ENCODE data around the gene KRTAP9-8. TPM values are rescaled to one million over a fixed set of nuclear protein-coding genes. Genes with fewer than 3 reads are reported as not detected.

KRTAP9-8 gene
- total RNA-seq, 1 experiment from 2014 or later: not detected

DNA sequence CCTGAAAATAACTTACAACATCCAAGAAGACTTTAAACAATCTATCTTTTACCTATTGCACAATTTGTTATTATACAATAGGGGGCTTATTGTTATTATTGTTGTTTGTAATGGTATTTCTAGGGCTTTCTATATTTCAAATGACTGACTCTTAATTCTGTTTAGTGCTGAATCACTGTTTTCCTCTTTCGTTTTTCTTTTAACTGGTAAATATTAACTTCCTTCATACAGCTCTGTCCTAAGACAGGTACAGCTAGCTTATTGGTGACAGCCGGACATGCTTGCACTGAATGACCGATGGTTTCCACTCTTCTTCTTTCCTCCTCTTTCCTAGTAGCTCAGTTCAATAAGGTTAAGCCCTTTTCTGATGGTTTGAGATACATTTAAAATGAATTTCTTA is 49.3 kb downstream of the KRTAP9-8 start:
- no peaks in the 10 kb centered on the region for H3K9me2 ChIP-seq (ENCODE audit: insufficient read depth)
- ChIA-PET CTCF (interaction anchor here (1.1 kb wide), 1 partner anchor 431 kb away, joined by 3 read pairs; no protein-coding TSS in a partner anchor), POLR2A (no interaction called here), RAD21 (ENCODE audit: low non-redundant PET in 1 of 2, low total read pairs in 2 of 2, uncharacterized antibody in 2 of 2, unreplicated experiment in 2 of 2) (no interaction called here)
- H3K36me3 ChIP-seq (ENCODE audit: control insufficient read depth in 1 of 2, insufficient read depth in 2 of 2, low read length in 2 of 2): no peaks in the 10 kb centered on the region
- H3K4me1 ChIP-seq (ENCODE audit: control insufficient read depth in 1 of 2, insufficient read depth in 2 of 2, low read length in 2 of 2): no peaks in the 10 kb centered on the region
- H3K27ac ChIP-seq (ENCODE audit: low read depth, low read length): no peak overlapping the region
- no peak for DNase-seq (ENCODE audit: low read depth, low spot score)
- H3K27me3 ChIP-seq (ENCODE audit: insufficient read depth, low read length): no peaks in the 10 kb centered on the region
- ATAC-seq: no peak
- no peak overlapping the region for H3K9ac ChIP-seq (ENCODE audit: low read length)
- H3K79me2 ChIP-seq (ENCODE audit: insufficient read depth, low read length): no peaks in the 10 kb centered on the region
- intact Hi-C loops (cut with micrococcal nuclease): no loop called here
- H3K9me3 ChIP-seq (ENCODE audit: control insufficient read depth in 1 of 2, insufficient read depth in 1 of 2, low read depth in 1 of 2, low read length in 2 of 2): no peaks in the 10 kb centered on the region; a peak in 1 of 4 replicates
- H2AFZ ChIP-seq (ENCODE audit: low read depth, low read length, poor library complexity, severe bottlenecking): no peak overlapping the region
- no peak overlapping the region for H3K4me2 ChIP-seq (ENCODE audit: low read length)
- no peak overlapping the region for H3K4me3 ChIP-seq (replicated peaks in 1 of 2; ENCODE audit: low read depth in 1 of 2, low read length in 2 of 2)
- BruUV-seq (replicated peaks): no TSS peak
- no peaks in the 10 kb centered on the region for H4K20me1 ChIP-seq (ENCODE audit: insufficient read depth)
- TF ChIP-seq FOSL1 (IDR thresholded peaks at IDR 0.05; ENCODE audit: low read depth) (no peak), SP1 (IDR thresholded peaks at IDR 0.05; ENCODE audit: low read depth) (no peak), SIN3A (IDR thresholded peaks at IDR 0.05; ENCODE audit: low read depth) (no peak), ZFX (IDR thresholded peaks at IDR 0.05) (no peak), CBX3 (IDR thresholded peaks at IDR 0.05; ENCODE audit: low read depth) (no peak), POLR2AphosphoS5 (IDR thresholded peaks at IDR 0.05; ENCODE audit: low read depth, low read length) (no peak), TCF7L2 (IDR thresholded peaks at IDR 0.05; ENCODE audit: borderline replicate concordance, extremely low read depth, insufficient read depth, insufficient read length) (no peak), RAD21 (IDR thresholded peaks at IDR 0.05; ENCODE audit: low read depth) (no peak), EGR1 (IDR thresholded peaks at IDR 0.05; ENCODE audit: low read depth) (no peak), POLR2A (IDR thresholded peaks at IDR 0.05; ENCODE audit: borderline replicate concordance, extremely low read depth, insufficient read depth, insufficient read length) (no peak)
- TF ChIP-seq, protein P1, sequence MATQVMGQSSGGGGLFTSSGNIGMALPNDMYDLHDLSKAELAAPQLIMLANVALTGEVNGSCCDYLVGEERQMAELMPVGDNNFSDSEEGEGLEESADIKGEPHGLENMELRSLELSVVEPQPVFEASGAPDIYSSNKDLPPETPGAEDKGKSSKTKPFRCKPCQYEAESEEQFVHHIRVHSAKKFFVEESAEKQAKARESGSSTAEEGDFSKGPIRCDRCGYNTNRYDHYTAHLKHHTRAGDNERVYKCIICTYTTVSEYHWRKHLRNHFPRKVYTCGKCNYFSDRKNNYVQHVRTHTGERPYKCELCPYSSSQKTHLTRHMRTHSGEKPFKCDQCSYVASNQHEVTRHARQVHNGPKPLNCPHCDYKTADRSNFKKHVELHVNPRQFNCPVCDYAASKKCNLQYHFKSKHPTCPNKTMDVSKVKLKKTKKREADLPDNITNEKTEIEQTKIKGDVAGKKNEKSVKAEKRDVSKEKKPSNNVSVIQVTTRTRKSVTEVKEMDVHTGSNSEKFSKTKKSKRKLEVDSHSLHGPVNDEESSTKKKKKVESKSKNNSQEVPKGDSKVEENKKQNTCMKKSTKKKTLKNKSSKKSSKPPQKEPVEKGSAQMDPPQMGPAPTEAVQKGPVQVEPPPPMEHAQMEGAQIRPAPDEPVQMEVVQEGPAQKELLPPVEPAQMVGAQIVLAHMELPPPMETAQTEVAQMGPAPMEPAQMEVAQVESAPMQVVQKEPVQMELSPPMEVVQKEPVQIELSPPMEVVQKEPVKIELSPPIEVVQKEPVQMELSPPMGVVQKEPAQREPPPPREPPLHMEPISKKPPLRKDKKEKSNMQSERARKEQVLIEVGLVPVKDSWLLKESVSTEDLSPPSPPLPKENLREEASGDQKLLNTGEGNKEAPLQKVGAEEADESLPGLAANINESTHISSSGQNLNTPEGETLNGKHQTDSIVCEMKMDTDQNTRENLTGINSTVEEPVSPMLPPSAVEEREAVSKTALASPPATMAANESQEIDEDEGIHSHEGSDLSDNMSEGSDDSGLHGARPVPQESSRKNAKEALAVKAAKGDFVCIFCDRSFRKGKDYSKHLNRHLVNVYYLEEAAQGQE (IDR thresholded peaks at IDR 0.05; ENCODE audit: low read depth): no peak
- TF ChIP-seq, protein P2, sequence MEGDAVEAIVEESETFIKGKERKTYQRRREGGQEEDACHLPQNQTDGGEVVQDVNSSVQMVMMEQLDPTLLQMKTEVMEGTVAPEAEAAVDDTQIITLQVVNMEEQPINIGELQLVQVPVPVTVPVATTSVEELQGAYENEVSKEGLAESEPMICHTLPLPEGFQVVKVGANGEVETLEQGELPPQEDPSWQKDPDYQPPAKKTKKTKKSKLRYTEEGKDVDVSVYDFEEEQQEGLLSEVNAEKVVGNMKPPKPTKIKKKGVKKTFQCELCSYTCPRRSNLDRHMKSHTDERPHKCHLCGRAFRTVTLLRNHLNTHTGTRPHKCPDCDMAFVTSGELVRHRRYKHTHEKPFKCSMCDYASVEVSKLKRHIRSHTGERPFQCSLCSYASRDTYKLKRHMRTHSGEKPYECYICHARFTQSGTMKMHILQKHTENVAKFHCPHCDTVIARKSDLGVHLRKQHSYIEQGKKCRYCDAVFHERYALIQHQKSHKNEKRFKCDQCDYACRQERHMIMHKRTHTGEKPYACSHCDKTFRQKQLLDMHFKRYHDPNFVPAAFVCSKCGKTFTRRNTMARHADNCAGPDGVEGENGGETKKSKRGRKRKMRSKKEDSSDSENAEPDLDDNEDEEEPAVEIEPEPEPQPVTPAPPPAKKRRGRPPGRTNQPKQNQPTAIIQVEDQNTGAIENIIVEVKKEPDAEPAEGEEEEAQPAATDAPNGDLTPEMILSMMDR (IDR thresholded peaks at IDR 0.05 in 2 of 3, conservative IDR thresholded peaks at IDR 0.05 in 1 of 3; ENCODE audit: borderline replicate concordance in 1 of 3, insufficient read depth in 1 of 3, low read depth in 2 of 3, low read length in 2 of 3): no peak
- TF ChIP-seq, protein P3, sequence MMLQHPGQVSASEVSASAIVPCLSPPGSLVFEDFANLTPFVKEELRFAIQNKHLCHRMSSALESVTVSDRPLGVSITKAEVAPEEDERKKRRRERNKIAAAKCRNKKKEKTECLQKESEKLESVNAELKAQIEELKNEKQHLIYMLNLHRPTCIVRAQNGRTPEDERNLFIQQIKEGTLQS (IDR thresholded peaks at IDR 0.05): no peak
- TF ChIP-seq, protein P4, sequence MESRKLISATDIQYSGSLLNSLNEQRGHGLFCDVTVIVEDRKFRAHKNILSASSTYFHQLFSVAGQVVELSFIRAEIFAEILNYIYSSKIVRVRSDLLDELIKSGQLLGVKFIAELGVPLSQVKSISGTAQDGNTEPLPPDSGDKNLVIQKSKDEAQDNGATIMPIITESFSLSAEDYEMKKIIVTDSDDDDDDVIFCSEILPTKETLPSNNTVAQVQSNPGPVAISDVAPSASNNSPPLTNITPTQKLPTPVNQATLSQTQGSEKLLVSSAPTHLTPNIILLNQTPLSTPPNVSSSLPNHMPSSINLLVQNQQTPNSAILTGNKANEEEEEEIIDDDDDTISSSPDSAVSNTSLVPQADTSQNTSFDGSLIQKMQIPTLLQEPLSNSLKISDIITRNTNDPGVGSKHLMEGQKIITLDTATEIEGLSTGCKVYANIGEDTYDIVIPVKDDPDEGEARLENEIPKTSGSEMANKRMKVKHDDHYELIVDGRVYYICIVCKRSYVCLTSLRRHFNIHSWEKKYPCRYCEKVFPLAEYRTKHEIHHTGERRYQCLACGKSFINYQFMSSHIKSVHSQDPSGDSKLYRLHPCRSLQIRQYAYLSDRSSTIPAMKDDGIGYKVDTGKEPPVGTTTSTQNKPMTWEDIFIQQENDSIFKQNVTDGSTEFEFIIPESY (IDR thresholded peaks at IDR 0.05; ENCODE audit: extremely low read depth, insufficient replicate concordance, low read length): no peak

Measured in HCT116 (cell line).